Neutrophil (primary cell): ENCODE measurements around the gene SETDB1.

Experiments
- H3K27ac ChIP-seq: fragments of 200-600 bp; sonication (generic); 2 replicates; pipeline ENCODE4 v1.5.1; 2016; ENCODE audit warnings: mild to moderate bottlenecking, moderate library complexity
- H3K27me3 ChIP-seq: fragments of 200-600 bp; sonication (generic); 2 replicates; pipeline ENCODE4 v1.6.0; 2016; ENCODE audit warnings: mild to moderate bottlenecking
- H3K36me3 ChIP-seq: fragments of 200-600 bp; sonication (generic); 2 replicates; pipeline ENCODE4 v1.5.1; 2017
- H3K4me1 ChIP-seq, 2 experiments: fragments of 200-600 bp in 1 of 2; sonication (generic) in 1 of 2; 1 replicate in 1 of 2; 2 replicates in 1 of 2; pipeline versions ENCODE4 v1.5.1 to v1.6.1; 2013 to 2016; ENCODE audit warnings: low read depth in 1 of 2, low read length in 1 of 2, mild to moderate bottlenecking in 1 of 2, moderate library complexity in 1 of 2; ENCODE audit not compliant: control insufficient read depth in 1 of 2, insufficient read depth in 1 of 2
- H3K4me3 ChIP-seq, 2 experiments: fragments of 200-600 bp in 1 of 2; sonication (generic) in 1 of 2; 1 replicate in 1 of 2; 2 replicates in 1 of 2; pipeline ENCODE4 v1.5.1; 2013 to 2016; ENCODE audit warnings: low read depth in 1 of 2, low read length in 1 of 2, mild to moderate bottlenecking in 1 of 2, moderate library complexity in 1 of 2
- H3K9me3 ChIP-seq: fragments of 200-600 bp; sonication (generic); 2 replicates; pipeline ENCODE4 v1.5.1; 2016
- CTCF ChIP-seq: fragments of 200-600 bp; sonication (generic); IDR thresholded peaks from 2 replicates; pipeline ENCODE4 v1.5.1; 2016; ENCODE audit warnings: antibody characterized with exemption

Gene SETDB1

DNA sequence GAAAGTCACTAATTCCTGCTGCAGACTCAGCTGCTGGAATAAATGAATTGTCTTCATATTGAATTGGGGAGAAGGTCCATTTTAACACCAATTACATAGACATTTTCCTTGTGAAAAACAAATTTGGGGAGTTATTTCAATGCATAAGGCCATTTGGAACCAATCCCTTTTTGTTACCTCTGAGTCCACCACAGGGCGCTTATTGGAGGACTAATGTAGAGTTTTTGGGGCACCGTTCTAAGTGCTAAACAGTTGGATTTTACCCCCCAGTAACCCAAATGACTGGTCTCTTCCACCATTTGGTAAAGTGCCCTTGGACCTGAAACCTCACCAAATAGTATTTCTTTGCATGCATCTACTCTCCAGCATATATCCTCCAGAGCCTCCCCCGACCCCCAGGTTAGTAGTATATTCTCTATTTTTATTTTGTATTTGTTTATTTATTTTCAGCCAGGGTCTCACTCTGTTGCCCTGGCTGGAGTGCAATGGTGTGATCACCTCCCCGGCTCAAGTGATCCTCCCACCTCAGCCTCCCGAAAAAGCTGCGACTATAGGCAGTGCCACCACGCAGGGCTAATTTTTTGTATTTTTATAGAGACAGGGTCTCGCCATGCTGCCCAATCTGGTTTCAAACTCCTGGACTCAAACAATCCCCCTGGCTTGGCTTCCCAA, 83.6 kb downstream of the SETDB1 start:
- no peak overlapping the region for H3K4me3 ChIP-seq
- TF ChIP-seq CTCF = no peak
- H3K4me1 ChIP-seq = peaks cover 29 to 42% of the 10 kb centered on the region in 2 experiments
- peaks cover 4% of the 10 kb centered on the region for H3K36me3 ChIP-seq
- no peaks in the 10 kb centered on the region for H3K9me3 ChIP-seq
- no peaks in the 10 kb centered on the region for H3K27me3 ChIP-seq
- peak overlapping the region; percentile 96 for H3K27ac ChIP-seq

GRCh38 chr1:151010346-151010726, 84.2 kb downstream of the SETDB1 start:
- Histone ChIP-seq H3K27me3 (no peaks in the 10 kb centered on the region), H3K36me3 (peaks cover 4% of the 10 kb centered on the region), H3K4me3 (no peak overlapping the region), H3K9me3 (no peaks in the 10 kb centered on the region), H3K27ac (no peak overlapping the region), H3K4me1 (peaks cover 29 to 37% of the 10 kb centered on the region in 2 experiments)
- TF ChIP-seq CTCF = no peak

DNA sequence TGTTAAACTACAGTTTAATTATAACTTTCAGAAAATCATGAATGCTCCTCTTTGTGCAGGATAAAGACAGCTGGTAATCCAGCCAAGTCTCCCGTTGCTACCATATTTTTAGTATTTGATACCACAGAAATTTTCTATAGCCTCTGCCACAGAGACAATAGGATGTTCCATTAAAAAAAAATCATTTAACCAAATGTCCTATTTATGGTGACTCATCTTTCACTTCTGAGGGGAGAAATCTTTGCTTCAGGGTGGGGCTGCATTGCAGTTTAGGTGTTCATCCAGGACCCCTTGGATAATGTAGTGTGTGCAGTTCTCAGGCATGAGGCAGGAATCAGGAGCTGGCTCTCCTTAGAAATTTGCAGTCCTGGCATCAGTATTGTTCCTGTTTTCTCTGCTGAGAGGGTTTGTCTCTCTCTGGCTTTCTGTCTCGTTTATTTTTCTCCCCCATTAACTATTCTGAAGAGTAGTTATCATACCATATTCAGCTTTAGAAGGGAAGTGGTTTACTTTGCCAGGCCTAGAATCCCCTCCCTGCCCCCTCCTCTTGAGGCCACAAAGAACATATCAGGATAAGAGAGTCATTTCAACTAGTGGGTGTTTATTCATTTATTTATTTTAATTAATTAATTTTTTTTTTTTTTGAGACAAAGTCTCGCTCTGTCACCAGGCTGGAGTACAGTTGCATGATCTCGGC, 85.1 kb downstream of the SETDB1 start:
- H3K4me1 ChIP-seq = peaks cover 28 to 29% of the 10 kb centered on the region in 2 experiments
- TF ChIP-seq CTCF = no peak
- H3K36me3 ChIP-seq = peaks cover 8% of the 10 kb centered on the region
- no peak overlapping the region for H3K27ac ChIP-seq
- H3K4me3 ChIP-seq = no peak overlapping the region
- no peaks in the 10 kb centered on the region for H3K9me3 ChIP-seq
- no peaks in the 10 kb centered on the region for H3K27me3 ChIP-seq

GRCh38 chr1:151012684-151013471, 86.7 kb downstream of the SETDB1 start:
- peaks cover 14 to 18% of the 10 kb centered on the region in 2 experiments for H3K4me1 ChIP-seq
- no peak for TF ChIP-seq CTCF
- no peak overlapping the region for H3K27ac ChIP-seq

DNA sequence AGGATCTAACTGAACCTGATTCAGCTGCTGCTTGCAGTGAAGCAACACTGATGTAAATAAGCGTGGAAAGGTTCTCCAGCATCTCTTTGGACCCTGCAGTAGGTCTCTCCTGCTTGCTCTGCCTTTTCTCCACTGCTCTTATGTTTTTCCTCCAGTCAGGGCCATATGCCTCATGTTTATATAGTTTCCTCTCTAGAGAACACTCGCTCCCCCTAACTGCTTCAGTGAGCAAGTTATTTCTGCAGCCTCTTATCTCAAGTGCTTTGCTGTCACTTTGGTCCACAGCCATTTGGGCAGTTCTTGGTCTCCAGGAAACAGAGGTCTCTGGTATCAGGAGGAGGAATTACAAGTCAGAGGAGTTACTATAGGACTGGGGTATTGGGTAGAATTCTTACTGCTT, 87.4 kb downstream of the SETDB1 start:
- no peaks in the 10 kb centered on the region for H3K9me3 ChIP-seq
- TF ChIP-seq CTCF = no peak
- H3K36me3 ChIP-seq = peaks cover 17% of the 10 kb centered on the region
- no peaks in the 10 kb centered on the region for H3K27me3 ChIP-seq
- H3K27ac ChIP-seq = no peak overlapping the region
- no peak overlapping the region for H3K4me3 ChIP-seq
- peaks cover 10 to 13% of the 10 kb centered on the region in 2 experiments for H3K4me1 ChIP-seq

More at GRCh38 chr1:151012684-151013471, 86.7 kb downstream of the SETDB1 start:
- Histone ChIP-seq H3K36me3 (peaks cover 10% of the 10 kb centered on the region), H3K9me3 (no peaks in the 10 kb centered on the region), H3K27me3 (no peaks in the 10 kb centered on the region), H3K4me3 (no peak overlapping the region)
